GM12874 (cell line): ENCODE measurements around the gene HMG20A.

Source experiments
- TF ChIP-seq, protein P1 (sequence below): IDR thresholded peaks from 2 replicates; pipeline ENCODE4 v1.5.1; 2011; ENCODE audit warnings: low read depth, mild to moderate bottlenecking, control low read depth, low read length, moderate library complexity; ENCODE audit not compliant: insufficient read depth

The HMG20A gene

DNA sequence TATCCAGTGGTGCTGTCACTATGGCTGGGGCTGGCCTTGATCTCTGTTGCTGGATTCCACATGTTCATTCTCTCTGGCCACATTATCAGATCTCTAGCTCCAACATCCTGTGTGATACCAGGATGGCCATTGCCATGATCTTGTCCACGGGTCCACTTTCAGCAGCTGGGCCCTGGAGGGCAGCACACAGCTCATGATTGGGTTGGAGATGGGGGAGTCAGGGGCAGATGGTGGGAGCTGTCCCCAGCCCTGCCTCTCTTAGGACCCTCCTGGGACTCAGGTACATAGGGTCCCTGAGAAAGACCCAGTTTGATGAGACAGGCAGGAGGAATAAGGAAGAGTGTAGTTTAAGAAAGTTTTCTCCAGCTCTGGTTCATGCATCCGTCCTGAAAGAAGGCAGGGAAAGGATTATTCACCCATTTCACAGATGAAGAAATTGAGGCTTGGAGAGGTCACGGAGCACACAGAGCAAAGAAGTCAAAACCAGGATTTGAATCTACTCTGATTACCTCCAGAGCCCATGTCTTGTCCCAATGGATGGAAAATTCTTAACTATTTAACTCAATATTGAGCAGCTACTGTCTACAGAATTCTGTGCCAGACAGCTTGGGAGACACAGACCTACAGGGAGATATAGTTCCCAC lies 111.5 kb downstream of the HMG20A start:
- TF ChIP-seq, protein P1, sequence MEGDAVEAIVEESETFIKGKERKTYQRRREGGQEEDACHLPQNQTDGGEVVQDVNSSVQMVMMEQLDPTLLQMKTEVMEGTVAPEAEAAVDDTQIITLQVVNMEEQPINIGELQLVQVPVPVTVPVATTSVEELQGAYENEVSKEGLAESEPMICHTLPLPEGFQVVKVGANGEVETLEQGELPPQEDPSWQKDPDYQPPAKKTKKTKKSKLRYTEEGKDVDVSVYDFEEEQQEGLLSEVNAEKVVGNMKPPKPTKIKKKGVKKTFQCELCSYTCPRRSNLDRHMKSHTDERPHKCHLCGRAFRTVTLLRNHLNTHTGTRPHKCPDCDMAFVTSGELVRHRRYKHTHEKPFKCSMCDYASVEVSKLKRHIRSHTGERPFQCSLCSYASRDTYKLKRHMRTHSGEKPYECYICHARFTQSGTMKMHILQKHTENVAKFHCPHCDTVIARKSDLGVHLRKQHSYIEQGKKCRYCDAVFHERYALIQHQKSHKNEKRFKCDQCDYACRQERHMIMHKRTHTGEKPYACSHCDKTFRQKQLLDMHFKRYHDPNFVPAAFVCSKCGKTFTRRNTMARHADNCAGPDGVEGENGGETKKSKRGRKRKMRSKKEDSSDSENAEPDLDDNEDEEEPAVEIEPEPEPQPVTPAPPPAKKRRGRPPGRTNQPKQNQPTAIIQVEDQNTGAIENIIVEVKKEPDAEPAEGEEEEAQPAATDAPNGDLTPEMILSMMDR: no peak

DNA sequence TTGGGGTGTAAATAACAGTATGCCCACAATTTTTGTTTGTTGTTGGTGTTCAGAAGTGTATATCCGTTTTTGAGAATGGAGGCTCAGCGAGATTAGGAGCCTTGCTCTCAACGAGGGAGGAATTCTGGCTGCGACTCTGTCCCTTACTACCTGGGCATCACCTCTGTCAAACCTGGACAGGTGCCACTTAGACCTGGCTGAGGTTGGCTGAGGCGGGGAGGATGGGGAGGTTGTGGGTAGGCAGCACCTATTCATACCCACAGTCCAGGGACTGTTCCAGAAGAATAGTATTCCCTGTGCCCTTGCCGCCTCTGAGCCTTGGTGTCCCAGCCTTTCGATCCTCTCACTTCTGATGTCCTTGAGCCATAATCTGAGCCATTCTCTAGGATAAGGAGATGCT lies 112.2 kb downstream of the HMG20A start:
- TF ChIP-seq, protein P1: no peak

DNA sequence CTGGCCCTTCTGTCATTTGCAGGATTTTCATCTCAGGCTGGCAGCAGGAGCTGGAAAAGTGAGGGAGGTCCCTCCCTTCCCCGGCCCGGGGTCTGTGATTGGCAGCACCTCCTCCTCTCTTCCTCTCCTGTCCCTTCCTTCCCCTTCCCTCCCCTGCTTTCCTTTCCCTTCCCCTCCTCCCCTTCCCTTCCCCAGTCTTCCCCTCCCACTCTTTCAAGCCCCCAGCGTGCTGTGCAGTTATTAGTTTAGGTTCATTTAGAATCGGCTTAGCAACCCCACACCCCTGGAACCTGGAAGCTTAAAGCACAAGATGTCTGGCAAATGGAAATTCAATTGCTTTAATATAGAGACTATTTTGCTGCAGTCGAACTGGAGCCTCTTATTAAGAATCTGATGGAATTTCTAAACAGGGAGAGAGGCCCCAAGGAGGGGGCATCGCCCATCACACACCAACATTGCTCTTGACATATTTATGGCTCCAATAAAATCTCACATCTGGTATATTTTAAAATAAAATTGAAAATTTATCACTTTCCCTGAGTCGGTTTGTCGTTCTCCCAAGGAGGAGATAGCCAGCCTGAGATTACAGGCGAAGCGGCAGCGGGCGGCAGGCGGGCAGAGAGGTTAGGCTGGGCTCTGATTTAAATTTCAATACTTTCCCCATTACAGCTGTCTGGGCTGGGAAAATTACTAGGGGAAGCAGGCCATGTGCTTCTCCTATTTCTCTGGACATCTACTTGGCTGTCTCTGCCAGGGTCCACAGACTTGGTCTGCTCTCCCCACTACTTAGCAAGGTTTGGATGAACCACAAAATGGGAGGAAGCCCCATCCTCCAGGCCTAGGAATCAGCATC lies 113.1 kb downstream of the HMG20A start:
- TF ChIP-seq, protein P1: no peak
